IPS-15b (cell line): ENCODE results near the gene WDR77.
A peak's percentile ranks its signal among the peaks of the same experiment; 100 is the strongest.

ENCODE experiments used
- H3K27me3 ChIP-seq: one replicate; pipeline ENCODE4 v1.6.1; 2013; ENCODE audit warnings: low read length; ENCODE audit not compliant: control insufficient read depth, insufficient read depth
- H3K36me3 ChIP-seq: one replicate; pipeline ENCODE4 v1.6.1; 2013; ENCODE audit warnings: low read length; ENCODE audit not compliant: control insufficient read depth, insufficient read depth
- H3K4me1 ChIP-seq: one replicate; pipeline ENCODE4 v1.6.1; 2013; ENCODE audit warnings: mild to moderate bottlenecking, low read length; ENCODE audit not compliant: control insufficient read depth, insufficient read depth
- H3K4me3 ChIP-seq: one replicate; pipeline ENCODE4 v1.5.1; 2013; ENCODE audit warnings: low read depth, low read length
- H3K9ac ChIP-seq: one replicate; pipeline ENCODE4 v1.6.1; 2013; ENCODE audit warnings: low read depth, mild to moderate bottlenecking, low read length
- H3K9me3 ChIP-seq: one replicate; pipeline ENCODE4 v1.6.1; 2013; ENCODE audit warnings: mild to moderate bottlenecking, low read length; ENCODE audit not compliant: control insufficient read depth, insufficient read depth

WDR77 gene

GRCh38 chr1:111449703-111450017, 604 bp upstream of the WDR77 start:
- H3K9ac ChIP-seq = peak overlapping the region; percentile 88
- peak overlapping the region; percentile 100 for H3K4me3 ChIP-seq
- peaks cover 4% of the 10 kb centered on the region for H3K4me1 ChIP-seq
- H3K27me3 ChIP-seq = no peaks in the 10 kb centered on the region
- H3K9me3 ChIP-seq = no peaks in the 10 kb centered on the region
- peaks cover 6% of the 10 kb centered on the region for H3K36me3 ChIP-seq

- Histone ChIP-seq H3K9me3 (no peaks in the 10 kb centered on the region), H3K4me3 (peak overlapping the region; percentile 100), H3K9ac (peak overlapping the region; percentile 91), H3K36me3 (peaks cover 12% of the 10 kb centered on the region), H3K27me3 (no peaks in the 10 kb centered on the region), H3K4me1 (peaks cover 4% of the 10 kb centered on the region)
Measured at GRCh38 chr1:111448482-111448917, 556 bp downstream of the WDR77 start.

GRCh38 chr1:111446967-111447892, 1.8 kb downstream of the WDR77 start:
- H3K9ac ChIP-seq = peak overlapping the region; percentile 91
- H3K4me3 ChIP-seq = peak overlapping the region; percentile 100
- H3K4me1 ChIP-seq = peaks cover 4% of the 10 kb centered on the region
- no peaks in the 10 kb centered on the region for H3K27me3 ChIP-seq
- H3K9me3 ChIP-seq = no peaks in the 10 kb centered on the region
- peaks cover 22% of the 10 kb centered on the region for H3K36me3 ChIP-seq

- peaks cover 4% of the 10 kb centered on the region for H3K4me1 ChIP-seq
- no peaks in the 10 kb centered on the region for H3K27me3 ChIP-seq
- no peak overlapping the region for H3K9ac ChIP-seq
- no peaks in the 10 kb centered on the region for H3K9me3 ChIP-seq
- peaks cover 26% of the 10 kb centered on the region for H3K36me3 ChIP-seq
- no peak overlapping the region for H3K4me3 ChIP-seq
Measured at GRCh38 chr1:111446546-111446945, 2.5 kb downstream of the WDR77 start.

- peaks cover 4% of the 10 kb centered on the region for H3K4me1 ChIP-seq
- H3K27me3 ChIP-seq = no peaks in the 10 kb centered on the region
- peaks cover 46% of the 10 kb centered on the region for H3K36me3 ChIP-seq
- no peak overlapping the region for H3K4me3 ChIP-seq
- H3K9me3 ChIP-seq = no peaks in the 10 kb centered on the region
- H3K9ac ChIP-seq = no peak overlapping the region
Measured at GRCh38 chr1:111444031-111444430, 5.0 kb downstream of the WDR77 start.

- no peaks in the 10 kb centered on the region for H3K9me3 ChIP-seq
- H3K4me3 ChIP-seq = no peak overlapping the region
- H3K4me1 ChIP-seq = no peaks in the 10 kb centered on the region
- H3K36me3 ChIP-seq = peaks cover 46% of the 10 kb centered on the region
- no peaks in the 10 kb centered on the region for H3K27me3 ChIP-seq
- no peak overlapping the region for H3K9ac ChIP-seq
Measured at GRCh38 chr1:111442457-111442856, 6.6 kb downstream of the WDR77 start.

GRCh38 chr1:111441573-111442192, 7.4 kb downstream of the WDR77 start:
- Histone ChIP-seq H3K27me3 (no peaks in the 10 kb centered on the region), H3K9ac (no peak overlapping the region), H3K4me3 (no peak overlapping the region), H3K4me1 (no peaks in the 10 kb centered on the region), H3K9me3 (no peaks in the 10 kb centered on the region), H3K36me3 (peaks cover 47% of the 10 kb centered on the region)

- Histone ChIP-seq H3K9ac (no peak overlapping the region), H3K9me3 (no peaks in the 10 kb centered on the region), H3K27me3 (no peaks in the 10 kb centered on the region), H3K36me3 (peaks cover 45% of the 10 kb centered on the region), H3K4me3 (no peak overlapping the region), H3K4me1 (no peaks in the 10 kb centered on the region)
Measured at GRCh38 chr1:111439461-111440351, 9.3 kb downstream of the WDR77 start.

GRCh38 chr1:111436726-111437125, 12.3 kb downstream of the WDR77 start:
- Histone ChIP-seq H3K27me3 (no peaks in the 10 kb centered on the region), H3K9me3 (no peaks in the 10 kb centered on the region), H3K4me3 (no peak overlapping the region), H3K4me1 (no peaks in the 10 kb centered on the region), H3K36me3 (peaks cover 23% of the 10 kb centered on the region), H3K9ac (no peak overlapping the region)

GRCh38 chr1:111424281-111424680, 24.8 kb downstream of the WDR77 start:
- Histone ChIP-seq H3K36me3 (no peaks in the 10 kb centered on the region), H3K9ac (no peak overlapping the region), H3K9me3 (no peaks in the 10 kb centered on the region), H3K4me3 (no peak overlapping the region), H3K27me3 (no peaks in the 10 kb centered on the region), H3K4me1 (no peaks in the 10 kb centered on the region)

- no peak overlapping the region for H3K9ac ChIP-seq
- no peak overlapping the region for H3K4me3 ChIP-seq
- no peaks in the 10 kb centered on the region for H3K27me3 ChIP-seq
Measured at GRCh38 chr1:111422546-111423391, 26.3 kb downstream of the WDR77 start.

More at GRCh38 chr1:111422546-111423391, 26.3 kb downstream of the WDR77 start:
- no peaks in the 10 kb centered on the region for H3K36me3 ChIP-seq
- no peaks in the 10 kb centered on the region for H3K9me3 ChIP-seq
- H3K4me1 ChIP-seq = no peaks in the 10 kb centered on the region
